HCT116 (cell line): ENCODE results near the gene RAB3GAP1.

Experiments
- ATF3 ChIP-seq: IDR thresholded peaks from 2 replicates; pipeline ENCODE4 v1.6.1; 2012
- CBX3 ChIP-seq: IDR thresholded peaks from 2 replicates; pipeline ENCODE4 v1.6.1; 2012; ENCODE audit warnings: low read depth
- CTCF ChIP-seq, 3 experiments: fragments of 200-600 bp in 1 of 3; sonication (generic) in 1 of 3; IDR thresholded peaks in 2 of 3; conservative IDR thresholded peaks in 1 of 3; 2 replicates each; pipeline ENCODE4 v1.5.1; 2012 to 2017; ENCODE audit warnings: low read depth in 2 of 3, low read length in 2 of 3, antibody characterized with exemption in 1 of 3, borderline replicate concordance in 1 of 3, control low read depth in 1 of 3, mild to moderate bottlenecking in 1 of 3, mixed read lengths in 1 of 3, mixed run types in 1 of 3, moderate library complexity in 1 of 3; ENCODE audit not compliant: insufficient read depth in 1 of 3
- EZH2 ChIP-seq: fragments of 200-600 bp; sonication (generic); IDR thresholded peaks from 2 replicates; pipeline ENCODE4 v1.6.1; 2017; ENCODE audit warnings: antibody characterized with exemption, mixed run types
- ZFX ChIP-seq: fragments of 450-650 bp; IDR thresholded peaks from 2 replicates; pipeline ENCODE4 v1.6.1; 2017

GRCh38 chr2:135144343-135144742 is 92.3 kb downstream of the RAB3GAP1 start:
- TF ChIP-seq CBX3 (no peak), CTCF (IDR thresholded peaks at IDR 0.05 in 2 of 3, conservative IDR thresholded peaks at IDR 0.05 in 1 of 3; ENCODE audit: borderline replicate concordance in 1 of 3, insufficient read depth in 1 of 3, low read depth in 2 of 3, low read length in 2 of 3) (no peak), ATF3 (no peak), ZFX (no peak), EZH2 (no peak)
